Activated T-helper 1 cell treated with anti-CD3 and anti-CD28 coated beads, Interleukin-2, amount 50 U/mL, for 16 hours (primary cell): ENCODE data around the gene GNGT2.

ENCODE experiments used
- DNase-seq, 2 donors: peaks; one replicate each; pipeline ENCODE4 v3.0.0-alpha.2; 2020; ENCODE audit warnings: low read depth in 1 of 2, low spot score in 1 of 2

Gene GNGT2

DNA sequence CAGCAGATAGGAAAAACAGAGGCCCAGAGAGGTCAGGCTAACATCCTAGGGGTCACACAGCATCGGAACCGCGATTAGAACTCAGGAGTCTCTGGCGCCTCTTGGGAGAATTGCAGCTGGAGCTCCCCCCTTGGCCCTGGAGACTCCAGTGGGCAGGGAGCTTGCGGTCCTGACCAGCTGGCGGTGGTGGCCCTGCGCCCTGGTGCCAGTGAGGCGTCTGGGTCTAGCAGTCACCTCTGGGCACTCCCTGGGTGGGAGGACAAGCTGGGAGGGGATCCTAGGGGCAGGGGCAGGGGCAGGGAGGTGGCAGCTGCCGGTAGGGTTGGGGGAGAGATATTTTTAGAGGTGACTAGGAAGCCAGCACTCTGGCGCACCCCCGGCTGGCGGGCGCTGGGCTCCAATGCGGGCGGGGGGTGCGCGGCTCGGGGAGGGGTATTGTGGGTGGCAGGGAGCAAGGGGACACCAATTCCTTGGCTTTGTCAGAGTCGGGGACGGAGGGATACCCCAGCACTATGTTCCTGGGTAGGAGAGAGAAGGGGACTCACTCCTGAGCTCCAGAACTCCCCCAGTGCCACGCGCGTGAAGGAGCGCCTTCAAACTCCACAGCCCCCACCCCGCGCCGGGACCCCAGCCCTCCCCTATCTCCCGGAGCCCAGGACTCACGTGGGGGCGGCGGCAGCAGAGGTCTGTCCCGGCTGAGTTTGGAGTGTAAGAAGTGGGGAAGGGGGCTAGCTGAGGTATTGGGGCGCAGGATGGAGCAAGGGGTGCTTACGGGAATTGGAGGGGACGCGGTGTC, 19.6 kb upstream of the GNGT2 start:
- DNase-seq, result no peak

GRCh38 chr17:49229076-49229804, 18.9 kb upstream of the GNGT2 start:
- no peak for DNase-seq

- DNase-seq, result peak; percentile 58 to 67
Measured at GRCh38 chr17:49227436-49228261, 17.3 kb upstream of the GNGT2 start.

- no peak for DNase-seq
Measured at GRCh38 chr17:49226771-49227435, 16.5 kb upstream of the GNGT2 start.

GRCh38 chr17:49225554-49226236, 15.3 kb upstream of the GNGT2 start:
- no peak for DNase-seq

DNA sequence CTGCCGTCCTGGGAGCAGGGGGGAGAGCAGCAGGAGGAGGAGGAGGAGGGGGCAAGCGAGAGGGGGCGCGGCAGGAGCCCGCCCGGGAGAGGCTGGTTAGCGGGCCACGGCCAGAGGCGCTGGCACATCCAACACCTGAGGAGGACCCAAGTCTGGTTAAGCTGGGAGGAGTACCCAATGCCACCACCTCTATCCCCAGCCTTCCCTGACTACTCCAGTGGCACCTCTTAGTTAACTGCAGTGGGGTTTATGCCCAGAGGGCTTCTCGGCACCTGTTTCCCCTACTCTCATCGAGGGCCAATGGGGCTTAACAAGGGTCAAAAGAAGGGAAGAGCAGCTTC, 14.6 kb upstream of the GNGT2 start:
- DNase-seq, result no peak

DNA sequence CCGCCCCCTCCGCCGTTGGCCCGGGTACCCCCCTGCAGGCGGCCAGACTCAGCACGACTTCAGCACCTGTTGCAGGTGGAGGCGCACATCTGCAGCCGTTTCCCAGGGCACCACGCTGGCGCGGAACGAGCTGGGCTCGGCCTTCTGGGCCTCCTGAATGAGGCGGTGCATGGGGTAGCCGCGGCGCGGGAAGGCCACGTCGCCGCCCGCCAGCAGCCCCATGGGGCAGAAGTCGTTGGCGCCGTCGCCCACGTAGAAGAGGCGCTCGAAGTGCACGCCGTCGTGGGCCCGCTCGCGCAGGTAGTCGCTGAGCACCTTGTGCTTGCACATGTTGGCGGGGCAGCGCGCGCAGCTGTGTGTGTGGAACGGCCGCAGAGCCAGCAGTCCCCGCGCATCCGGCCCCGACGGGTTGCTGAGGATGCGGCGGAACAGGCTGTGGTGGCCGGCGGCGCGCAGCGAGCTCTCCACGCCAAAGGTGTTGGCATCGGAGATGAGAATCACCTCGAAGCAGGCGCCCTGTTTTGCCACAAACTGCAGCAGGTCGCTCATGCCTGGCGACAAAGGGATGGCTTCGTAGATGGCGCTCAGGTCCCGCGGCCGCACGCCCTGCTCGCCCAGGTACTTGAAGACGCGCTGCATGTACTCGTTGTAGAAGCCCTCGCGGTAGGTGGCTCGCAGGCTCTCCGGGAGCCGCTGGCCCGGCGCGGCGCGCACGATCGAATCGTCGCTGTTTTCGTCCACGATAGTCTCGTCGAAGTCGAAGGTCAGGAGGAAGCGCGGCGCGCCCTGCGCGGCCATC, 14.0 kb upstream of the GNGT2 start:
- DNase-seq, result peak in 1 of 2 donors; percentile 26

- peak; percentile 37 to 41 for DNase-seq
Measured at GRCh38 chr17:49223517-49224197, 13.3 kb upstream of the GNGT2 start.

GRCh38 chr17:49223168-49223516, 12.8 kb upstream of the GNGT2 start:
- DNase-seq, result no peak

DNA sequence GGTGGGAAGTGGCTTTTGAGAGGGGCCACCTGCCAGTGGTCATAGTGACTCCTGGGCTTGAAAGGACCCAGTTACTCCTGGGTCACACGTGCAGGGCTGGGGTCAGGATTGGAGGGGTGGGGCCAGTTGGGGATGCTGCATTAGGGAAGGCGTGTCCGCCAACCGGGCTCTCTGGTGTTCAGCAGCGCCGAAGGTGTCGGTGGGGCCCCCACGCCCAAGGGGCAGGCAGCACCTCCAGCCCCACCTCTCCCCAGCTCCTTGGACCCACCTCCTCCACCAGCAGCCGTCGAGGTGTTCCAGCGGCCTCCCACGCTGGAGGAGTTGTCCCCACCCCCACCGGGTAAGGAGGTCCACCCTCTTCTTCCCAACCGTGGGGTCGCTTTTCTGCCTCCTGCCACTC, 9.6 kb upstream of the GNGT2 start:
- DNase-seq, result no peak

GRCh38 chr17:49218941-49219913, 8.9 kb upstream of the GNGT2 start:
- no peak for DNase-seq

- peak in 1 of 2 donors; percentile 40 for DNase-seq
Measured at GRCh38 chr17:49217651-49218413, 7.5 kb upstream of the GNGT2 start.

- no peak for DNase-seq
Measured at GRCh38 chr17:49216953-49217650, 6.7 kb upstream of the GNGT2 start.

DNA sequence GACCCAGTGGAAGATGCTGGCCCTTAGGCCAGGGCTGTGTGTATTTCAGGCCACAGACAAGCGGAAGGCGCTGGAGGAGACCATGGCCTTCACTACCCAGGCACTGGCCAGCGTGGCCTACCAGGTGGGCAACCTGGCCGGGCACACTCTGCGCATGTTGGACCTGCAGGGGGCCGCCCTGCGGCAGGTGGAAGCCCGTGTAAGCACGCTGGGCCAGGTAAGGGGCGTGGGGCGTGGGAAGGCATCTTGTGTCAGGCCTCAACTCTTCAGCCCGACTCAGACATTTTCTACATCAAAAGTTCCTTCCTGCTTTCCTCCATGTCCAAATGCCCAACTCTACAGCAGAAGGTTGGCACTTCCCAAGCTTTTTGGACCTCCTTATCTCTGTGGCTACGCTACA, 6.1 kb upstream of the GNGT2 start:
- DNase-seq, result no peak

DNA sequence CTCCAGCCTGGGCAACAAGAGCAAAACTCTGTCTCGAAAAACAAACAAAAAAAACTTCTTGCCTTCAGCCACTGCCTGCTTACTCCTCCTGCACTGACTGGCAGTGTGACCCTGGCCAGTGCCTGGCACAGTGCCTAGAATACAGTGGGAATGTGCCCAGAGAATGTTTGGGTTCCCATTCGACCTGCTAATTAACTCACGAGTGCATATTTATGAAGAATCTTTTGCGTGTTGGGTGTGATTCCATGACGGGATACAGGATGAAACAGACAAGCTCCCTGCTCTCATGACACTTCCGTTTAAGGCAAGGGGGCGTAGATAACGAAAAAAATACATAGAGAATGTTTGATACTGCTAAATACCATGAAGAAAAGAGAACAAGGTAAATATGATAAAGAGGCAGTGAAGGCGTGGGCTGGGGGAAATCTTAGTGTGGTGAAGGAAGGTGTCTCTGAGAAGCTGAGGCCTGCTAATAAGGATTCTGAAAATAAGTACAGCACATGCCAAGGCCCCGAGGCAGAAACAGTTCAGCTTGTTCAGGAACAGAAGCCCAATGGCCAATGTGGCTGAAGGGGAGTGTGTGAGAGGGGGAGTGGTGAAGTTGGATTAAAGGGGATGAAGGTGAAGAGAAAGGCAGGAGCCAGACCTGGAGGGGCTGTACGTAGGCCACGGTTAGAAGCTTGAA, 4.4 kb upstream of the GNGT2 start:
- DNase-seq, result no peak

DNA sequence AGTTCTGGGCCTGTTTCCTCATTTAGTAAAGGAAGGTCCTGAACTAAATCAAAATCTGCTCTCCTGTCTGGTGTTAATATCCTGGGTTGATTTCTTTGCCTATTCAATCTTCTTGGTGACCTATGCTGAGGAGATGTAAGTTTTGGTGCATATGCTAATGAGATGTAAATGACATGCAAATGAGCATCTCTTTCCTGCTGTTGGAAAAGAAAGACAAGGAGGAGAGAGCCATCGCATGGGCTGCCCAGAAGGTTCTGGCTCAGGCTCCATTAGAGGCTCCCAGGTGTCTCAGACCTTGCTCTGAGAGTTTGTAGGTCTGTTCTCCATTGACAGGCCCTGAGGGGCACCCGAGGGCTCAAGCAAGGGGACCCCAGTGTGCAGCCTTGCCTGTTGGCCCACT, 3.5 kb upstream of the GNGT2 start:
- DNase-seq, result no peak
